ENCODE data around the gene ZNF93.
"Not testable (repeated sequence)": the region's sequence is repeated elsewhere in the genome, so short reads cannot be mapped to it uniquely, and the experiment has no call there.

ZNF93 gene

GRCh38 chr19:19900729-19901444 lies at the start of gene ZNF93:
ZNF93 (plus strand) TSS chr19:19900946; CDS start chr19:19901089, 143 bp downstream.
- DNase-seq, result peak; percentile 97

DNA sequence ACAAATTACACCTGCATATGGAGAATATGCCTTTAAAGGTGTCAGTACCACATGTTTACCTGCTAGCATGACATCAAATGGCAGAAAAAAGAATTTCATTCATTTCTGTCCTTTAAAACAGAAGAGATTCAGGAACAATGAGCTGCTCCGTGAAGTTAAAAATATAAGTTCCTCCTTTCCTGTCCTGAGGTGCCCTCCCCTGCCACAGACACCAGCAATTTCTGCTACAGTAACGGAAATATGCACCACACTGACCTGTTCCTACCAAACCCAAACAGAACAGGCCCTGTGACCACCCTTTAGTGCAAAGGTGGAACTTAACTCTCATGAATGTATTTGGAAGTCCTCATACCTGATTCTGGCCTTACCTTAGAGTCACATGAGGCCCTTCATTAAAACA lies 49.0 kb upstream of the ZNF93 start:
- DNase-seq, result not testable (repeated sequence)

GRCh38 chr19:19858751-19859150 lies 42.0 kb upstream of the ZNF93 start:
- no peak for DNase-seq

DNA sequence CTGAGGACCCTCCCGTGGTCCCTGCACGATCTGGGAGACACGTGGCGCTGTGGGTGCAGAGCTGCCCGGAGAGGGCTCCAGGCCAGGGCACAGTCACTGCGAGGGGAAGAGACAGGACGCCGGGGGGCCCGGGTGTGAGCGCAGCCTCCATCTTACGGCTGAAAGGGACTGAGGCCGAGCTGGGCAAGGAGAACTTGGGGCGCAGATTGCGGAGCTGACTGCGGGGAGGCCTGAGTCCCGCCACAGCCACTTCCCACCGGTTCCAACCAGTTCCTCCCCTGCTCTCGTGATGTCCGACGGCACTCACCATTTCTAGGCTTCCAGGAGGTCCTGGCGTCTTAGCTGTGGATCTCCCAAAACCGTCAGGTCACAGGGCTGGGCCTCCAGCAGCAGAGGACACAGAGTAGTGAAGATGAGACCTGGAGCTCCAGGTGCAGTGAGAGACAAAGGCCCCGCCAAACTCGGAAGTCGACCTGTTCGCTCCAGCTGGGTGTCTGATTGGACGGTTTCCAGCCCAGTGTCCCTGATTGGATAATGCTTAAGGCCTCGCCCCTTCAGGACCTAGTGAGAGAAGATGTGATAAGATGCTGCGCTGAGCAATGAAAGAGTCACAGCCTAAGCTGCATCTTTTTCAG lies 39.9 kb upstream of the ZNF93 start:
- DNase-seq, result no peak

DNA sequence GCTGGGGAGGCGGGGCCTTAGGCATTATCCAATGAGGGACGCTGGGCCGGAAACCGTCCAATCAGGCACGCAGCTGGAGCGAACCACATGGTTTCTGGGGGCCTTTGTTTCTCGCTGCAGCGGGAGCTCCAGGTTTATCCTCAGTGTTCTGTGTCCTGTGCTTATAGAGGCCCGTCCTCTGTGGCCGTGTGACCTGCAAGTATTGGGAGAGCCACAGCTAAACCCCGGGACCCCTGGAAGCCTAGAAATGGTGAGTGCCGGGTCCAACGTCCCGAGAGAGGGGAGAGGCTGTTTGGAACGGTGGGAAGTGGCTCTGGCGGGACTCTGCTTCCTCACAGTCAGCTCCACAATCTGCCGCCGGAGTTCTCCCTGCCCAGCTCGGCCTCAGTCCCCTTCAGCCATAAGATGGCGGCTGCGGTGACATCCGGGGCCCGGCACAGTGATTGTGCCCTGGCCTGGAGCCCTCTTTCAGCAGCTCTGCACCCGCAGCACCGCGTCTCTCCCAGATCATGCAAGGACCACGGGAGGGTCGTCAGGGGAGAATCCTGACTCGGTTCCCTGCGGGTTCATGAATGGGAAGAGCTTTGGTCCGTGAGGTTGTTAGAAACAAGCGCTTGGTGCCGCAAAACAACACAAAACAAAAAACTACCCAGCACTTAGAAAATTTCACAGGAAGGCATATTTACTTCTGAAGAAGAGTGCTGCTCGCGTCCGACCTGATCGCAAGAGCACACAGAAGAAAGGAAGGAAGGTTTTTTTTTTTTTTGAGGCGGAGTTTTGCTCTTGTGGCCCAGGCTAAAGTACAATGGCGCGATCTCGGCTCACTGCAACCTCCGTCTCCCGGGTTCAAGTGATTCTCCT lies 34.8 kb upstream of the ZNF93 start, which contains the start of gene ZNF253:
ZNF253 (plus strand) TSS at position 133 of the 861 bp plus-strand sequence; CDS start at position 248, 115 bp downstream.
- peak; percentile 97 for DNase-seq

- peak; percentile 39 for DNase-seq
These were observed 34.0 kb upstream of the ZNF93 start for GRCh38 chr19:19866611-19867248.

DNA sequence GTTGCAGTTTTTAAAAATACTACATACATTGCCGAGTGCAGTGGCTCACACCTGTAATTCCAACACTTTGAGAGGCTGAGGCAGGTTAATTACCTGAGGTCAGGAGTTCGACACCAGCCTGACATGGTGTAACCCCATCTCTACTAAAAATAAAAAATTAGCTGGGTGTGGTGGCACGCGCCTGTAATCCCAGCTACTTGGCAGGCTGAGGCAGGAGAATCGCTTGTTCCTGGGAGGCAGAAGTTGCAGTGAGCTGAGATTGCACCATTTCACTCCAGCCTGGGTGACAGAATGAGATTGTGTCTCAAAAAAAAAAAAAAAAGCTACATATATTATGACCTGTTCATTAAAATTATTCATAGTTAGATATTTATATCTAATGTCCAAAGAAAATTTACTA lies 30.7 kb upstream of the ZNF93 start:
- not testable (repeated sequence) for DNase-seq

DNA sequence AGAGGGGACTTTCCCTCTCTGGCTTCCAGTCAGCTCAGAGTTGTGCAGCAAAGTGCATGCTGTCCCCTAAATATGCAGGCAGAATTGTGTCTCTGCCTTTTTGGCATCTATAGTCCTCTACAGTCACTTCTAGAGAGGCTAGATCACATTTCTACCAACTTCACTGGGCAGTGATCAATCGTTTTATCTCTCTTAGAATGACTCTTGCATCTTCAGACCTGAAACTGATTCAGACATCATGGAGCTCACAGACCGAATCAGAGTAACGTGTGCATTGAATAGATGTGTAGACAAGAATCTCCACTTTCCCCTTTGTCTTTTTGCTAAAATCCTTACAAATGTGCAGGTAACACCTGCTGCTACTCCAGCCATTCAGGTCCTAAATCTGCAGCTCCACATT lies 28.8 kb upstream of the ZNF93 start:
- DNase-seq, result no peak

GRCh38 chr19:19873381-19873780 lies 27.4 kb upstream of the ZNF93 start:
- no peak for DNase-seq

DNA sequence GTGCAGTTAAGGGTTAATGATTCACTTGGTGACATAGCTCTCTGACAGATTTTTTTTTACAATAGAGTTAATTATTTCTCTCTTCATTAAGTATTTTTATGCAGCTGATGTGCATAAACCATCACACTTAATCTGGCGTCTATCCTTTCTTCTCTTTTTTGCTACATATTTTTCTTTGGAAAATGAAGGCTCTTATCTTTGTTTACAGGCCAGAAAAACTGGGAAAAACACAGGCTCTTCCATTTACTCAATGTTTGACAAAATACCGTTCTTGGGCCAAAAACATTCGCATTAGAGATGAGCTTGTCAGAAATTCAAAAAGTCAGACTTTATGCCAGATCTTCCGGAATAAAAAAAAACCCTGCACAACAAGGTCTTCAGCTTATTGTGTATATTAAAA lies 23.0 kb upstream of the ZNF93 start:
- DNase-seq, result no peak

DNA sequence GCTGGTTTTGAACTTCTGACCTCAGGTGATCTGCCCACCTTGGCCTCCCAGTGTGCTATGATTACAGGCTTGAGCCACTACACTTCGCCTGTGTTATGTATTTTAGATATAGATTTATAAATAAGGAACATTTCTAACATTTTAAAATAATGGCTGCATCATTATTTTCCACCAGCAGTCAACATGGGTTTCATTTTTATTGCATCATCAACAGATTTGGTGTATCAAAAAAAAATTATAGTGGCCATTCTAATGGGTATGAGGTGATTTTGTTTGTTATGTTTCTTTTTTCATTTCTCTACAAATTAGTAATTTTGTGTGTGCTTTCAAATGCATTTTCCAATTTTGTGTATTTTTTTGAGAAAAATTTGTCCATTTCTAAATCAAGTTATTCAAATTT lies 16.2 kb upstream of the ZNF93 start:
- no peak for DNase-seq

DNA sequence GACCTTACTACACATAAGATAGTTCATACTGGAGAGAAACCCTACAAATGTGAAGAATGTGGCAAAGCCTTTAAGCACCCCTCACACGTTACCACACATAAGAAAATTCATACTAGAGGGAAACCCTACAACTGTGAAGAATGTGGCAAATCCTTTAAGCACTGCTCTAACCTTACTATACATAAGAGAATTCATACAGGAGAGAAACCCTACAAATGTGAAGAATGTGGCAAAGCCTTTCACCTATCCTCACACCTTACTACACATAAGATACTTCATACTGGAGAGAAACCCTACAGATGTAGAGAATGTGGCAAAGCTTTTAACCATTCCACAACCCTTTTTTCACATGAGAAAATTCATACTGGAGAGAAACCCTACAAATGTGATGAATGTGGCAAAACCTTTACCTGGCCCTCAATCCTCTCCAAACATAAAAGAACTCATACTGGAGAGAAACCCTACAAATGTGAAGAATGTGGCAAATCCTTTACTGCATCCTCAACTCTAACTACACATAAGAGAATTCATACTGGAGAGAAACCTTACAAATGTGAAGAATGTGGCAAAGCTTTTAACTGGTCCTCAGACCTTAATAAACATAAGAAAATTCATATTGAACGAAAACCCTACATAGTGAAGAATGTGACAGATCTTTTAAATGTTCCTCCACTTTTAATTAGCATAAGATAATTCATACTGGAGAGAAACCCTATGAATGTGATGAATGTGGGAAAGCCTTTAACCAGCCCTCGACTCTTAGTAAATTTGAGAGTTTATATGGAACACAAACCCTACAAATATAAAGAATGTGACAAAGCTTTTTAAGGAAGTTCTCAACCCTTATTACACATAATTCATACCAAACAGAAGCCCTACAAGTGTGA lies 8.4 kb upstream of the ZNF93 start:
- DNase-seq, result not testable (repeated sequence)

DNA sequence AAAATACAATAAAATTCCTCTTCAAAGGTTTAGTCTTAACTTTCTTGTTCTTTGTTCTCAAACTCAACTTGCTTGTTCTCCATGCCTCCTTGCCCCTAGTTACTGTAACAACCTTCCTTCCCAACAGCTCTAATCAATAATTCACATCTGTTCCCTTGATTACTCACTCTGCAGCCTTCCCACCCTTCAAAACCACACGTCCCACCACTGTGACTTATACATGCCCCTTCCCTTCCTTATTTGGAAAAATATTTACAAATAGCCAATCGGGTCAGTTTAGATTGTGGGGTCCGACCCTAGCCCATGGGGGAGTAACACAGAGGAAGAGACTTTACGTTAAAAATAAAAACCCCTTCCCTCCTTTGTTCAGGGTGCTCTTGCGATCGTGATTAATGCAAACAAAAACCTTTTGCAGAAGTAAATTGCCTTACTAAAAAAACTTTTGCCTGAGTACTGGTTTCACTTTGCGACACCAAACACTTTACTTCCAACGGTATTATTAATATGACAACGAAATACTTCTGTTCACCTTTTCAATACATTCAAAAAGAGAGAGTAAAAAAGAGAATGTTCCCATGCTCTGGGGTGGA lies 512 bp upstream of the ZNF93 start:
- no peak for DNase-seq

GRCh38 chr19:19907551-19907950 lies 6.8 kb downstream of the ZNF93 start:
- DNase-seq, result not testable (repeated sequence)

- DNase-seq, result no peak
These were observed 8.9 kb downstream of the ZNF93 start for GRCh38 chr19:19909654-19910053.

GRCh38 chr19:19911150-19911549 lies 10.4 kb downstream of the ZNF93 start:
- no peak for DNase-seq

DNA sequence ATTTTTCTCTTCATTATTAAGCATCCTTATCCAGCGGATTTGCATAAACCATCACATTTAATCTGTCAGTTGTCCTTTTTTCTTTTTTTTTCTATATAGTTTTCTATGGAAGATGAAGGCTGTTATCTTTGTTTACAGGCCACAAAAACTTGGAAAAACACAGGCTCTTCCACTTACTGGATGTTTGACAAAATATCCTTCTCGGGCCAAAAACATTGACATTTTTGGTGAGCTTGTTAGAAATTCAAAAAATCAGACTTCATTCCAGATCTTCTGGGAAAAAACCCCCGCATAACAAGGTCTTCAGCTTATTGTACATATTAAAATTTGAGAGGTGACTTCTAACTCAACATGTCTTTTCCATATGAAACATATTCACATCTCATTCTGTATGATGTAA lies 13.8 kb downstream of the ZNF93 start:
- DNase-seq, result no peak

DNA sequence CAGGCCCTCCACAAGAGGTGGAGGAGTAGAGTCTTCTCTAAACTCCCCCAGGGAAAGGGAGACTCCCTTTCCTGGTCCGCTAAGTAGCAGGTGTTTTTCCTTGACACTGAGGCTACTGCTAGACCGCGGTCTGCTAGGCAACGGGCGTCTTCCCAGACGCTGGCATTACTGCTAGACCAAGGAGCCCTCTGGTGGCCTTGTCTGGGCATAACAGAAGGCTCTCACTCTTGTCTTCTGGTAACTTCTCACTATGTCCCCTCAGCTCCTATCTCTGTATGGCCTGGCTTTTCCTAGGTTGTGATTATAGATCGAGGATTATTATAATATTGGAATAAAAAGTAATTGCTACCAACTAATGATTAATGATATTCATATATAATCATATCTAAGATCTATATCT lies 29.7 kb downstream of the ZNF93 start:
- peak; percentile 13 for DNase-seq

DNA sequence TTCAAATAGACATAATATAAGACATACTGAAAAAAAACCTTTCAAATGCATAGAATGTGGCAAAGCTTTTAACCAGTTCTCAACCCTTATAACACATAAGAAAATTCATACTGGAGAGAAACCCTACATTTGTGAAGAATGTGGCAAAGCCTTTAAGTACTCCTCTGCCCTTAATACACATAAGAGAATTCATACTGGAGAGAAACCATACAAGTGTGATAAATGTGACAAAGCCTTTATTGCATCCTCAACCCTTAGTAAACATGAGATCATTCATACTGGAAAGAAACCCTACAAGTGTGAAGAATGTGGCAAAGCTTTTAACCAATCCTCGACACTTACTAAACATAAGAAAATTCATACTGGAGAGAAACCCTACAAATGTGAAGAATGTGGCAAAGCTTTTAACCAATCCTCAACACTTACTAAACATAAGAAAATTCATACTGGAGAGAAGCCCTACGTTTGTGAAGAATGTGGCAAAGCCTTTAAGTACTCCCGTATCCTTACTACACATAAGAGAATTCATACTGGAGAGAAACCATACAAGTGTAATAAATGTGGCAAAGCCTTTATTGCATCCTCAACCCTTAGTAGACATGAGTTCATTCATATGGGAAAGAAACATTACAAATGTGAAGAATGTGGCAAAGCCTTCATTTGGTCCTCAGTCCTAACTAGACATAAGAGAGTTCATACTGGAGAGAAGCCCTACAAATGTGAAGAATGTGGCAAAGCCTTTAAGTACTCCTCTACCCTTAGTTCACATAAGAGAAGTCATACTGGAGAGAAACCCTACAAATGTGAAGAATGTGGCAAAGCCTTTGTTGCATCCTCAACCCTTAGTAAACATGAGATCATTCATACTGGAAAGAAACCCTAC lies 32.9 kb downstream of the ZNF93 start:
- not testable (repeated sequence) for DNase-seq

GRCh38 chr19:19937403-19937802 lies 36.7 kb downstream of the ZNF93 start:
- DNase-seq, result no peak

DNA sequence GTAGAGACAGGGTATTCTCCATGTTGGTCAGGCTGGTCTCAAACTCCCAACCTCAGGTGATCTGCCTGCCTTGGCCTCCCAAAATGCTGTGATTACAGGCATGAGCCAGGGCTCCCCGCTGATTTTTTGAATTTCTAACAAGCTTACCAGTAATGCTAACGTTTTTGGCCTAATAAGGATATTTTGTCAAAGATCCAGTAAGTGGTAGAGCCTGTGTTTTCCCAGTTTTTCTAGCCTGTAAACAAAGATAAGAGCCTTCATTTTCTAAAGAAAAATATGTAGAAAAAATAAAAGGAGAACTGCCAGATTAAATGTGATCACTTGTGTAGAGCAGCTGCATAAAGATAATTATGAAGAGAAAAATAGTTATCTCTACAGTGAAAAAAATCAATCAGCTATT lies 37.7 kb downstream of the ZNF93 start:
- DNase-seq, result no peak
